Stimulated activated naive CD8-positive, alpha-beta T cell treated with anti-CD3 and anti-CD28 coated beads, Interleukin-15, Interleukin-2, amounts not matched to agents 100 ng/mL and 50 ng/mL, for 24 hours (primary cell): Measurements from ENCODE around the gene CHMP6.

Source experiments
- H3K27ac Mint-ChIP-seq: one replicate; pipeline ENCODE4 v1.8.0; 2021; ENCODE audit warnings: mild to moderate bottlenecking, mixed read lengths
- H3K27me3 Mint-ChIP-seq: one replicate; pipeline ENCODE4 v1.8.0; 2021; ENCODE audit warnings: mixed read lengths
- H3K36me3 Mint-ChIP-seq: one replicate; pipeline ENCODE4 v1.8.0; 2021; ENCODE audit warnings: low read depth, mixed read lengths
- H3K4me1 Mint-ChIP-seq: one replicate; pipeline ENCODE4 v1.8.0; 2021; ENCODE audit warnings: low read depth, mixed read lengths
- H3K4me3 Mint-ChIP-seq: one replicate; pipeline ENCODE4 v1.8.0; 2021; ENCODE audit warnings: mild to moderate bottlenecking, mixed read lengths
- H3K9me3 Mint-ChIP-seq: one replicate; pipeline ENCODE4 v1.8.0; 2021; ENCODE audit warnings: mixed read lengths

Gene CHMP6

GRCh38 chr17:80962356-80963329, 29.0 kb upstream of the CHMP6 start:
- no peaks in the 10 kb centered on the region for H3K27me3 Mint-ChIP-seq
- H3K9me3 Mint-ChIP-seq = no peaks in the 10 kb centered on the region
- H3K4me3 Mint-ChIP-seq = no peak overlapping the region
- no peaks in the 10 kb centered on the region for H3K4me1 Mint-ChIP-seq
- no peak overlapping the region for H3K27ac Mint-ChIP-seq
- H3K36me3 Mint-ChIP-seq = peaks cover 11% of the 10 kb centered on the region

GRCh38 chr17:80963812-80964543, 27.7 kb upstream of the CHMP6 start:
- Mint-ChIP-seq H3K4me3 (no peak overlapping the region), H3K27ac (no peak overlapping the region), H3K9me3 (no peaks in the 10 kb centered on the region), H3K27me3 (no peaks in the 10 kb centered on the region), H3K36me3 (peaks cover 11% of the 10 kb centered on the region), H3K4me1 (no peaks in the 10 kb centered on the region)

- Mint-ChIP-seq H3K36me3 (peaks cover 11% of the 10 kb centered on the region), H3K4me3 (no peak overlapping the region), H3K27me3 (no peaks in the 10 kb centered on the region), H3K4me1 (no peaks in the 10 kb centered on the region), H3K9me3 (no peaks in the 10 kb centered on the region), H3K27ac (no peak overlapping the region)
Observed at GRCh38 chr17:80964544-80964856, 27.1 kb upstream of the CHMP6 start.

GRCh38 chr17:80964859-80965580, 26.6 kb upstream of the CHMP6 start:
- Mint-ChIP-seq H3K9me3 (no peaks in the 10 kb centered on the region), H3K27ac (no peak overlapping the region), H3K27me3 (no peaks in the 10 kb centered on the region), H3K4me1 (peaks cover 1% of the 10 kb centered on the region), H3K36me3 (peaks cover 11% of the 10 kb centered on the region), H3K4me3 (no peak overlapping the region)

GRCh38 chr17:80965606-80966005, 26.0 kb upstream of the CHMP6 start:
- peaks cover 7% of the 10 kb centered on the region for H3K4me1 Mint-ChIP-seq
- H3K27ac Mint-ChIP-seq = no peak overlapping the region
- no peaks in the 10 kb centered on the region for H3K27me3 Mint-ChIP-seq
- peaks cover 11% of the 10 kb centered on the region for H3K36me3 Mint-ChIP-seq
- no peak overlapping the region for H3K4me3 Mint-ChIP-seq
- H3K9me3 Mint-ChIP-seq = no peaks in the 10 kb centered on the region

- Mint-ChIP-seq H3K36me3 (peaks cover 11% of the 10 kb centered on the region), H3K27ac (no peak overlapping the region), H3K9me3 (no peaks in the 10 kb centered on the region), H3K4me1 (peaks cover 8% of the 10 kb centered on the region), H3K4me3 (no peak overlapping the region), H3K27me3 (no peaks in the 10 kb centered on the region)
Observed at GRCh38 chr17:80967404-80967872, 24.2 kb upstream of the CHMP6 start.

- H3K27ac Mint-ChIP-seq = no peak overlapping the region
Observed at GRCh38 chr17:80968602-80969029, 23.0 kb upstream of the CHMP6 start.

GRCh38 chr17:80969030-80969673, 22.5 kb upstream of the CHMP6 start:
- Mint-ChIP-seq H3K27ac (no peak overlapping the region), H3K36me3 (peaks cover 11% of the 10 kb centered on the region), H3K27me3 (no peaks in the 10 kb centered on the region), H3K9me3 (no peaks in the 10 kb centered on the region), H3K4me1 (peaks cover 8% of the 10 kb centered on the region), H3K4me3 (no peak overlapping the region)

More at GRCh38 chr17:80968602-80969029, 23.0 kb upstream of the CHMP6 start:
- H3K4me1 Mint-ChIP-seq = peaks cover 8% of the 10 kb centered on the region
- no peaks in the 10 kb centered on the region for H3K9me3 Mint-ChIP-seq
- peaks cover 11% of the 10 kb centered on the region for H3K36me3 Mint-ChIP-seq
- H3K4me3 Mint-ChIP-seq = no peak overlapping the region
- H3K27me3 Mint-ChIP-seq = no peaks in the 10 kb centered on the region

- Mint-ChIP-seq H3K4me1 (peaks cover 8% of the 10 kb centered on the region), H3K27ac (no peak overlapping the region), H3K9me3 (no peaks in the 10 kb centered on the region), H3K27me3 (no peaks in the 10 kb centered on the region), H3K4me3 (no peak overlapping the region), H3K36me3 (peaks cover 11% of the 10 kb centered on the region)
Observed at GRCh38 chr17:80969674-80970043, 22.0 kb upstream of the CHMP6 start.

GRCh38 chr17:80970044-80970761, 21.4 kb upstream of the CHMP6 start:
- peaks cover 8% of the 10 kb centered on the region for H3K4me1 Mint-ChIP-seq
- no peaks in the 10 kb centered on the region for H3K27me3 Mint-ChIP-seq
- peaks cover 10% of the 10 kb centered on the region for H3K36me3 Mint-ChIP-seq
- no peak overlapping the region for H3K4me3 Mint-ChIP-seq
- peak overlapping the region; percentile 63 for H3K27ac Mint-ChIP-seq
- H3K9me3 Mint-ChIP-seq = no peaks in the 10 kb centered on the region

GRCh38 chr17:80970762-80971703, 20.6 kb upstream of the CHMP6 start:
- H3K27me3 Mint-ChIP-seq = no peaks in the 10 kb centered on the region
- peaks cover 8% of the 10 kb centered on the region for H3K4me1 Mint-ChIP-seq
- H3K4me3 Mint-ChIP-seq = no peak overlapping the region
- H3K36me3 Mint-ChIP-seq = peaks cover 3% of the 10 kb centered on the region
- no peaks in the 10 kb centered on the region for H3K9me3 Mint-ChIP-seq
- no peak overlapping the region for H3K27ac Mint-ChIP-seq

GRCh38 chr17:80971704-80972304, 19.8 kb upstream of the CHMP6 start:
- no peak overlapping the region for H3K27ac Mint-ChIP-seq

GRCh38 chr17:80976701-80977100, 14.9 kb upstream of the CHMP6 start:
- peaks cover 8% of the 10 kb centered on the region for H3K27me3 Mint-ChIP-seq
- no peak overlapping the region for H3K27ac Mint-ChIP-seq
- no peak overlapping the region for H3K4me3 Mint-ChIP-seq
- peaks cover 10% of the 10 kb centered on the region for H3K4me1 Mint-ChIP-seq
- H3K36me3 Mint-ChIP-seq = no peaks in the 10 kb centered on the region
- no peaks in the 10 kb centered on the region for H3K9me3 Mint-ChIP-seq

More at GRCh38 chr17:80971704-80972304, 19.8 kb upstream of the CHMP6 start:
- Mint-ChIP-seq H3K9me3 (no peaks in the 10 kb centered on the region), H3K27me3 (no peaks in the 10 kb centered on the region), H3K4me1 (peaks cover 8% of the 10 kb centered on the region), H3K36me3 (no peaks in the 10 kb centered on the region), H3K4me3 (no peak overlapping the region)
